ENCODE results near the gene LY6G6C.
A peak's percentile ranks its signal among the peaks of the same experiment; 100 is the strongest.

The LY6G6C gene

DNA sequence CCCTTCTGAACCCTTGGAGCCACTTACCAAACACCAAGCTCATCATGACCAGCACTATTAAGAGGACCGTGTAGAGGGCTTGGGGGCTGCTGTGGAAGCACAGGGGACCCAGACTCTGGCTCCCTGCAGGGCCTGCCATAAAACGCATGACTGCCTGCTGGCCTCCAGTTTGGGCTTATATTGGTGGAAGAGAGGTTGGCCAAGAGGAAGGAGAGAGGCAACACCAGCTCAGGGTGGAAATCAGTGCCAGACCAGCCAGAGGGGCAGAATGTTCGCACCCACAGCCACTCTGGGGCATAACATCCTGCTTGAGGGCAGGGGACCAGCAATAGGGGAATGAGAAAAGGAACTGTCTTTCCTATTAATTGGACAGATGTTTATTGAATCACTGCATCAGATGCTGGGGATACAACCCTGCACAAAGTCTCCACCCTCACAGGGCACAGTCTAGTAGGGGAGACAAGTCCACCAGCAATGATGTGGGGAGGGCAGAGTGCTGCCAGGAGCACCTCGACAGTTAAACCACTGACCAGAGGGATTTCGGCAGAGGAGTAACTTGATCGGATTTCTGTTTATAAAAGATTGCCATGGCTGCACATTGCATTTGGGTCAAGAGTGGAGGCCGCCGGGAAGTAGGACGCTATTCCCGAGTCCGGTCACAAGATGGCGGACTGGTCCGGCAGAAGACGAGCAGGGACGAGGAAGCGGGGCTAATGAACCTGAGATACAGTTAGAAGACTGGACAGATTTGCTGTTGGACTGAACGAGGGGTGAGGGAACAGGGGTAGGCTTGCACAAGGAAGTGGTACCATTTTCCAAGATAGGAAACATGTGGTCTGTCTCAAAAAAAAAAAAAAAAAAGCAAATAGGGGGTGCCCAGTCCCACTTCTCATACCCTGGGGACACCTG is 41.1 kb downstream of the LY6G6C start, which contains the start of gene LY6G5C:
TSS of gene LY6G5C (minus strand) at position 842 of the 909 bp plus-strand sequence. CDS start at position 148, 694 bp downstream.
- H3K4me3 ChIP-seq (ENCODE audit: insufficient read depth, low read depth, low read length), result peak within 1 kb of the TSS; percentile 42
- H3K4me1 ChIP-seq (ENCODE audit: control insufficient read depth, insufficient read depth, low read length), result peaks cover 9% of the 10 kb centered on the region
- H3K27ac ChIP-seq (ENCODE audit: insufficient read depth, low read depth, low read length, poor library complexity, severe bottlenecking), result no peak within 1 kb of the TSS
- H3K9me3 ChIP-seq (ENCODE audit: control insufficient read depth, low read length), result no peaks in the 10 kb centered on the region
- 13 to 17% methylated on average over 17 of the region's 17 CpGs for WGBS, 2 experiments
- no peaks in the 10 kb centered on the region for H3K36me3 ChIP-seq (ENCODE audit: control insufficient read depth, insufficient read depth, low read length)
- peaks cover 22% of the 10 kb centered on the region for H3K27me3 ChIP-seq (ENCODE audit: control insufficient read depth, insufficient read depth, low read length, poor library complexity, severe bottlenecking)

DNA sequence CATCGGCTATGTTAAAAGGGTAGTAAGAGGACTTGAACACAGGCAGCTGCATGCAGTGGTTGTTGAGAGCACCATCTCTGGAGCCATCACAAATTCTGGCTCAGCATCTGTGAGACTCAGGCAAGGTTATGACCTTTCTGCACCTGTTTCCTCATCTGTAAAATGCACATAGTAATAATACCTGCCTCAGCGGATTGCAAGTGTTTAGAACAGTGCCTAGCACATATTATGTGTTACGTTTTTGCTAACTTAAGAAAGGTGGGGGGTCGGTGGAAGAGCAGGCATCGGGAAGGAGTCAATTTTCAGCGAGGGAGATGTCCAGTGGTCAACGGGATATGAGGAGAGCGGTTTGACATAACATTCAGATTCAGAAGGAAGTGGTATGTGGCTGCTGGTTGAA is 43.6 kb downstream of the LY6G6C start:
- WGBS, 2 experiments, result 84% methylated on average over 8 of the region's 8 CpGs
- Histone ChIP-seq H3K4me1 (ENCODE audit: control insufficient read depth, insufficient read depth, low read length) (no peaks in the 10 kb centered on the region), H3K4me3 (ENCODE audit: insufficient read depth, low read depth, low read length) (no peak overlapping the region), H3K27me3 (ENCODE audit: control insufficient read depth, insufficient read depth, low read length, poor library complexity, severe bottlenecking) (peaks cover 22% of the 10 kb centered on the region), H3K36me3 (ENCODE audit: control insufficient read depth, insufficient read depth, low read length) (no peaks in the 10 kb centered on the region), H3K9me3 (ENCODE audit: control insufficient read depth, low read length) (no peaks in the 10 kb centered on the region), H3K27ac (ENCODE audit: insufficient read depth, low read depth, low read length, poor library complexity, severe bottlenecking) (no peak overlapping the region)

DNA sequence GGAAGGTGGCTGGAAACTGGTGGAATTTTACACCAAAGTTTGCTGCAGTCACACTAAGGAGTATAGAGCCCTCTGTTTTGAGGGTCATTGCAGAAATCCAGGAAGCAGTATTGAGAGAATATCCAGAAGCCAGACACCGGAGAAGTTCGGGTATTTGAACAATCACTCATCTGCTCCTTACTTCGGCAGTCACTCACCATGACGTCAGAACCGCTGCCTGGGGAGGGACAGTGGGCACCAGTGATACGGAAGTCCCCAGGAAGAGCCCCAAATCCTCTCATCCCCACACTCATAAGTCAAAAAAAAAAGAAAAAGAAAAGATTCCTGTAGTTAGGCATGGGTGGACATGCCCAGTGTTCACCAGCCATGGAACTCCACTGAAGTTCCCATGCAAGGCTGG is 44.6 kb downstream of the LY6G6C start:
- Histone ChIP-seq H3K4me3 (ENCODE audit: insufficient read depth, low read depth, low read length) (no peak overlapping the region), H3K9me3 (ENCODE audit: control insufficient read depth, low read length) (no peaks in the 10 kb centered on the region), H3K36me3 (ENCODE audit: control insufficient read depth, insufficient read depth, low read length) (peaks cover 3% of the 10 kb centered on the region), H3K27me3 (ENCODE audit: control insufficient read depth, insufficient read depth, low read length, poor library complexity, severe bottlenecking) (peaks cover 16% of the 10 kb centered on the region), H3K27ac (ENCODE audit: insufficient read depth, low read depth, low read length, poor library complexity, severe bottlenecking) (no peak overlapping the region), H3K4me1 (ENCODE audit: control insufficient read depth, insufficient read depth, low read length) (no peaks in the 10 kb centered on the region)
- WGBS, 2 experiments, result 80 to 84% methylated on average over 6 of the region's 6 CpGs

GRCh38 chr6:31676322-31676903 is 45.1 kb downstream of the LY6G6C start:
- H3K36me3 ChIP-seq (ENCODE audit: control insufficient read depth, insufficient read depth, low read length), result peaks cover 8% of the 10 kb centered on the region
- no peaks in the 10 kb centered on the region for H3K9me3 ChIP-seq (ENCODE audit: control insufficient read depth, low read length)
- no peak overlapping the region for H3K4me3 ChIP-seq (ENCODE audit: insufficient read depth, low read depth, low read length)
- 79 to 88% methylated on average over 4 of the region's 4 CpGs for WGBS, 2 experiments
- H3K4me1 ChIP-seq (ENCODE audit: control insufficient read depth, insufficient read depth, low read length), result no peaks in the 10 kb centered on the region
- peaks cover 11% of the 10 kb centered on the region for H3K27me3 ChIP-seq (ENCODE audit: control insufficient read depth, insufficient read depth, low read length, poor library complexity, severe bottlenecking)
- no peak overlapping the region for H3K27ac ChIP-seq (ENCODE audit: insufficient read depth, low read depth, low read length, poor library complexity, severe bottlenecking)

DNA sequence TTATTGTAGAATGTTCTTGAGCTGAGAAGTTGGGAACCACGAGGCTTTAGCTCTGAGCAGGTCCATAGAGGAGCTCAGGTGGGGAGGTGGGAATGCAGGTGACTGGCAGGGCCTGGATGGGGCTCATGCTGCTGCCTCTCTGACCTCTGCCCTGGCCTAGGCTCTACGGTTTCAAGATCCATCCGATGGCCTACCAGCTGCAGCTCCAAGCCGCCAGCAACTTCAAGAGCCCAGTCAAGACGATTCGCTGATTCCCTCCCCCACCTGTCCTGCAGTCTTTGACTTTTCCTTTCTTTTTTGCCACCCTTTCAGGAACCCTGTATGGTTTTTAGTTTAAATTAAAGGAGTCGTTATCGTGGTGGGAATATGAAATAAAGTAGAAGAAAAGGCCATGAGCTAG is 51.9 kb downstream of the LY6G6C start, which contains the start of gene LY6G5B:
TSS of gene LY6G5B (plus strand) at position 301 of the 400 bp plus-strand sequence. CDS start 975 bp downstream, outside the sequence.
- Histone ChIP-seq H3K4me1 (ENCODE audit: control insufficient read depth, insufficient read depth, low read length) (no peaks in the 10 kb centered on the region), H3K36me3 (ENCODE audit: control insufficient read depth, insufficient read depth, low read length) (peaks cover 46% of the 10 kb centered on the region), H3K4me3 (ENCODE audit: insufficient read depth, low read depth, low read length) (no peak within 1 kb of the TSS), H3K9me3 (ENCODE audit: control insufficient read depth, low read length) (no peaks in the 10 kb centered on the region), H3K27me3 (ENCODE audit: control insufficient read depth, insufficient read depth, low read length, poor library complexity, severe bottlenecking) (no peaks in the 10 kb centered on the region), H3K27ac (ENCODE audit: insufficient read depth, low read depth, low read length, poor library complexity, severe bottlenecking) (no peak within 1 kb of the TSS)
- WGBS, 2 experiments, result 90 to 92% methylated on average over 8 of the region's 8 CpGs

All from ectodermal cell (in vitro differentiated cells).